ENCODE results near the gene LSM14B.

Gene LSM14B

DNA sequence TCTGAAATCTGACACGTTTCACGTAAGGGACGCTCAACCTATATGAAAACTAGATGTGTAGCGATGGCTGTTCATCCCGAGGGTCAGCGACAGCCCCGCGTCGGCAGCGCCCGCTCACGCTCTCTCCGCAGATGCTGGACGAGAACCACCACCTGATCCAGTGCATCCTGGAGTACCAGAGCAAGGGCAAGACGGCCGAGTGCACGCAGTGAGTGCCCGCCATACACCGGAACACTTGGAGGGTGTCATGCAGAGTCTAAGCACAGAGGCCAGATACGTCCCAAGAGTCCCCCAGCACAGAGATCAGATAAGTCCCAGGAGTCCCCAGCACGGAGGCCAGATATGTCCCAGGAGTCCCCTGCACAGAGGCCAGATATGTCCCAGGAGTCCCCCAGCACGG, 36.3 kb downstream of the LSM14B start:
- Histone ChIP-seq H3K36me3 (peaks cover 46 to 76% (median 61%) of the 10 kb centered on the region in 11 experiments), H3K9me3 (replicated peaks in 1 of 11) (peaks cover 0 to 4% (median under 1%) of the 10 kb centered on the region in 11 experiments; a peak in 10 of 22 replicates), H3K4me3 (no peak overlapping the region), H3K27ac (0 out of 22 replicates have a peak overlapping the region, but pooled peaks of 1 of the 11 experiments have one; percentile 17), H3K4me1 (peaks cover 22 to 62% (median 56%) of the 10 kb centered on the region in 10 experiments), H3K27me3 (no peaks in the 10 kb centered on the region), H4K20me1 (peaks cover 57 to 93% (median 73%) of the 10 kb centered on the region in 11 experiments), H3K4me2 (peak overlapping the region in 7 of 11 experiments; percentile 29 to 91 (median 78); a peak in 13 of 22 replicates), H3K9ac (peak overlapping the region in 7 of 11 experiments; percentile 2 to 44 (median 28); a peak in 6 of 22 replicates)
- TF ChIP-seq Cebpa-rat (IDR thresholded peaks at IDR 0.05): no peak

DNA sequence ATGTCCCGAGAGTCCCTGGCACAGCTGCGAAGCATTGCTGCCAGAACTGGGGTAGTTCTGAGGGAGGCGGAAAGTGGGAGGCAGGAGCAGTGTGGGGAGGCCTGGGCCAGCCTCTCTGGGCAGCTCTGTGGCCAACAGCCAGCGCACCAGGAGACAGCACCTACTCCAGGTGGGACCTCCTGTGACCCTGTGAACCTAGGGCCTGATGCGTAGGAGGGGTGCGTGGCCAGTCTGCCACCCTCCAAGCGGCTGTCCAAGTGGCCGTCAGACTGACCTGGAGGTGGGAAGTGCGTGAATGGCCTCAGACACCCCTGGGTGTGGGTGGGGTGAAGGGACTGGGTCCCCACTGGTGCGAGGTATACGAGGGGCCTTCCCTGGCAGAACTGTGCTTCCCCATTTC, 36.8 kb downstream of the LSM14B start:
- Histone ChIP-seq H3K4me2 (peak overlapping the region in 7 of 11 experiments; percentile 29 to 91 (median 78); a peak in 13 of 22 replicates), H3K4me1 (peaks cover 22 to 62% (median 56%) of the 10 kb centered on the region in 10 experiments), H3K36me3 (peaks cover 45 to 76% (median 61%) of the 10 kb centered on the region in 11 experiments), H3K27ac (0 out of 22 replicates have a peak overlapping the region, but pooled peaks of 1 of the 11 experiments have one; percentile 17), H3K9ac (peak overlapping the region in 5 of 11 experiments; percentile 2 to 44 (median 33); a peak in 5 of 22 replicates), H4K20me1 (peaks cover 52 to 93% (median 67%) of the 10 kb centered on the region in 11 experiments), H3K9me3 (replicated peaks in 1 of 11) (no peaks in the 10 kb centered on the region), H3K27me3 (no peaks in the 10 kb centered on the region), H3K4me3 (no peak overlapping the region)
- no peak for TF ChIP-seq Cebpa-rat (IDR thresholded peaks at IDR 0.05)

- Histone ChIP-seq H3K27me3 (no peaks in the 10 kb centered on the region), H3K9ac (no peak overlapping the region), H4K20me1 (peaks cover 44 to 93% (median 60%) of the 10 kb centered on the region in 11 experiments), H3K4me2 (no peak overlapping the region), H3K4me1 (peaks cover 22 to 55% (median 49%) of the 10 kb centered on the region in 10 experiments), H3K27ac (no peak overlapping the region), H3K4me3 (no peak overlapping the region), H3K9me3 (replicated peaks in 1 of 11) (no peaks in the 10 kb centered on the region), H3K36me3 (peaks cover 46 to 76% (median 61%) of the 10 kb centered on the region in 11 experiments)
- TF ChIP-seq Cebpa-rat (IDR thresholded peaks at IDR 0.05): no peak
These were observed 37.6 kb downstream of the LSM14B start for GRCh38 chr20:62159839-62160238.

DNA sequence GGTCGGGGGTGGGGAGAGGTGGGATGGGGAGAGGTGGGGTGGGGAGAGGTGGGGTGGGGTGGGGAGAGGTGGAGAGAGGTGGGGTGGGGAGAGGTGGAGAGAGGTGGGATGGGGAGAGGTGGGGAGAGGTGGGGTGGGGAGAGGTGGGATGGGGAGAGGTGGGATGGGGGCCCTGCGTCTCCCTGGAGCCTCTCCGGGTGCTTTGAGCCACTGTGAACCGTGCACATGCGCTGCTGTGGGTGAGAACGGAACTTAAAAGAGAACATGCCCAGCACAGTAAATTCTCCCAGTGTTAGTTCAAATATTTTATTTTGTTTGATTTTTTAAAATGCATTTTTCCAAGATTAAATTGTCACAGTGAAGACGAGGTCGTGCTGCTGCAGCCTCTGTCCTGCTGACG, 38.0 kb downstream of the LSM14B start:
- Histone ChIP-seq H3K9ac (no peak overlapping the region), H3K4me3 (no peak overlapping the region)

DNA sequence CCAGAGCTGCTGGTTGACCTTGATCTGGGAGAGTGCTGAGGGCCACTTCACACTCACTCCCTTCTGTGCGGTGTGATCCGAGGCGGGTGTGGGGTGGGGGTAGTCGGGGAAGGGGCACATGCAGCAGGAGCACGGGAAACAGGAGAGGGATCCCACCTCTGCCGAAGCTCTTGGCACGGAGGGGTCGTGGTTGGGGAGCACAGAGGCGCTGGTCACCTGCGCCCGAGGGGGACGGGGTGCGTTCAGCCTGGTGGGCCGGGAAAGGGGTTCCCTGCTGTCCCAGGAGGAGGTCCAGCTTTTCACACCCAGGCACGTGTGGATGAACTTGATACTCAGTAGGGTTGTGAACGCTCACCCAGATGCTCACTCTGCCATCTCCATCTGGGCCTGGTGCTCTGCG, 38.6 kb downstream of the LSM14B start:
- no peaks in the 10 kb centered on the region for H3K27me3 ChIP-seq
- no peak overlapping the region for H3K27ac ChIP-seq
- peak overlapping the region in 1 of 11 experiments; percentile 15; a peak in 1 of 22 replicates for H3K4me2 ChIP-seq
- peaks cover 34 to 90% (median 52%) of the 10 kb centered on the region in 11 experiments for H4K20me1 ChIP-seq
- peak overlapping the region in 3 of 11 experiments; percentile 5 to 37 (median 29); a peak in 3 of 22 replicates for H3K9ac ChIP-seq
- no peaks in the 10 kb centered on the region for H3K9me3 ChIP-seq (replicated peaks in 1 of 11)
- H3K4me3 ChIP-seq: no peak overlapping the region
- peaks cover 22 to 44% (median 38%) of the 10 kb centered on the region in 10 experiments for H3K4me1 ChIP-seq
- TF ChIP-seq Cebpa-rat (IDR thresholded peaks at IDR 0.05): no peak
- peaks cover 56 to 76% (median 69%) of the 10 kb centered on the region in 11 experiments for H3K36me3 ChIP-seq

More for the DNA sequence above, 38.0 kb downstream of the LSM14B start:
- peaks cover 22 to 50% (median 45%) of the 10 kb centered on the region in 10 experiments for H3K4me1 ChIP-seq
- H4K20me1 ChIP-seq: peaks cover 40 to 90% (median 59%) of the 10 kb centered on the region in 11 experiments
- H3K27me3 ChIP-seq: no peaks in the 10 kb centered on the region
- no peak for TF ChIP-seq Cebpa-rat (IDR thresholded peaks at IDR 0.05)
- H3K9me3 ChIP-seq (replicated peaks in 1 of 11): no peaks in the 10 kb centered on the region
- no peak overlapping the region for H3K4me2 ChIP-seq
- peaks cover 50 to 76% (median 62%) of the 10 kb centered on the region in 11 experiments for H3K36me3 ChIP-seq
- no peak overlapping the region for H3K27ac ChIP-seq

GRCh38 chr20:62161347-62161746, 39.1 kb downstream of the LSM14B start:
- TF ChIP-seq Cebpa-rat (IDR thresholded peaks at IDR 0.05): no peak
- Histone ChIP-seq H3K4me3 (no peak overlapping the region), H3K9me3 (replicated peaks in 1 of 11) (no peaks in the 10 kb centered on the region), H3K4me2 (peak overlapping the region in 1 of 11 experiments; percentile 15; a peak in 1 of 22 replicates), H3K27ac (no peak overlapping the region), H3K27me3 (no peaks in the 10 kb centered on the region), H3K4me1 (peaks cover 18 to 40% (median 34%) of the 10 kb centered on the region in 10 experiments), H4K20me1 (peaks cover 29 to 88% (median 48%) of the 10 kb centered on the region in 11 experiments), H3K9ac (peak overlapping the region in 3 of 11 experiments; percentile 5 to 37 (median 29); a peak in 3 of 22 replicates), H3K36me3 (peaks cover 61 to 81% (median 73%) of the 10 kb centered on the region in 11 experiments)

DNA sequence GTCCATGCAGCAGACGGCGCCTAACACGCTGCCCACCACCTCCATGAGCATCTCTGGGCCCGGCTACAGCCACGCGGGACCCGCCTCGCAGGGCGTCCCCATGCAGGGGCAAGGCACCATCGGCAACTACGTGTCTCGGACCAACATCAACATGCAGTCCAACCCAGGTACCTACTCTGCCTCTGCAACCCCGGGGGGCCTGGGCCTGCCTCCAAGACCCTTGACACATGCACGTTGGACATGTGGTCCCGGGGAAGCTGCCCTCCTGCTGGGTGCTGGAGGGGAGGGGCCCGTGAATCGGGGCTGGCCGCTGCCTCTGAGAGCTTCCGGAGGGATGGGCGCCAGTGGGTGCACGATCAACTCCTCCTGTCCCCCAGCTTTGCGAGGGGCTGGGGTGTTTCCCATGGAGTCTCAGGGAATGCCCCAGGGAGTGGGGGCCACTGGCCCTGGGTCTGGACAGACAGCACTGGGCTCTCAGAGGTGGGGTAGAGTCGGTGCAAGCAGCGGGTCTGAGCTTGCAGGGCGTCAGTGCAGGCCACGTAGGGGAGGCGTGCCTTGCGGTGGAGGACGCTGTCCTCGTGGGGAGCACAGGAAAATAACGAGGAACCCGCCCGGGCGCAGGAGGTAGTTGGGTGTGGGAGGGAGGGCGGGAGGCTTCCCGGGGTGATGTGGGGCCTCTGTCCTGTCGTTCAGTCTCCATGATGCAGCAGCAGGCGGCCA, 40.6 kb downstream of the LSM14B start:
- H3K4me2 ChIP-seq: no peak overlapping the region
- no peaks in the 10 kb centered on the region for H3K27me3 ChIP-seq
- no peak for TF ChIP-seq Cebpa-rat (IDR thresholded peaks at IDR 0.05)
- H4K20me1 ChIP-seq: peaks cover 13 to 82% (median 32%) of the 10 kb centered on the region in 11 experiments
- peaks cover 6 to 24% (median 18%) of the 10 kb centered on the region in 10 experiments; a peak in 19 of 20 replicates for H3K4me1 ChIP-seq
- H3K9me3 ChIP-seq (replicated peaks in 1 of 11): no peaks in the 10 kb centered on the region
- H3K9ac ChIP-seq: no peak overlapping the region
- H3K4me3 ChIP-seq: no peak overlapping the region
- no peak overlapping the region for H3K27ac ChIP-seq
- peaks cover 69 to 95% (median 89%) of the 10 kb centered on the region in 11 experiments for H3K36me3 ChIP-seq

GRCh38 chr20:62163485-62163865, 41.2 kb downstream of the LSM14B start:
- peaks cover 6 to 19% (median 13%) of the 10 kb centered on the region in 10 experiments; a peak in 18 of 20 replicates for H3K4me1 ChIP-seq
- H3K4me3 ChIP-seq: no peak overlapping the region
- H3K27me3 ChIP-seq: no peaks in the 10 kb centered on the region
- H4K20me1 ChIP-seq: peaks cover 8 to 81% (median 27%) of the 10 kb centered on the region in 11 experiments; a peak in 21 of 22 replicates
- no peaks in the 10 kb centered on the region for H3K9me3 ChIP-seq (replicated peaks in 1 of 11)
- no peak overlapping the region for H3K27ac ChIP-seq
- no peak overlapping the region for H3K9ac ChIP-seq
- H3K4me2 ChIP-seq: no peak overlapping the region
- peaks cover 74 to 97% (median 93%) of the 10 kb centered on the region in 11 experiments for H3K36me3 ChIP-seq
- no peak for TF ChIP-seq Cebpa-rat (IDR thresholded peaks at IDR 0.05)
